Gastrocnemius medialis (tissue), 4 donors: ENCODE data around the gene VAV2. TPM values are rescaled to one million over a fixed set of nuclear protein-coding genes. Genes with fewer than 3 reads are reported as not detected.

Source experiments
- ATAC-seq, 2 donors: fragments of 150-250 bp; one replicate each; pipeline ENCODE4 v1.9.1; 2016
- DNase-seq, 2 donors: peaks; one replicate each; pipeline ENCODE4 v3.0.0-alpha.2; 2019
- H3K27ac ChIP-seq, 4 donors: fragments of 200-600 bp; sonication (generic); 1 replicate in 1 of 4; 2 replicates in 3 of 4; pipeline ENCODE4 v1.5.1; 2016 to 2018; ENCODE audit warnings: mild to moderate bottlenecking in 2 of 4, moderate library complexity in 1 of 4
- H3K27me3 ChIP-seq, 3 donors: fragments of 200-600 bp; sonication (generic) in 2 of 3; 1 replicate in 1 of 3; 2 replicates in 2 of 3; pipeline versions ENCODE4 v1.5.1 to v1.6.0; 2016 to 2019; ENCODE audit warnings: mild to moderate bottlenecking in 1 of 3, moderate library complexity in 1 of 3
- H3K36me3 ChIP-seq, 2 donors: fragments of 200-600 bp; sonication (generic) in 1 of 2; one replicate each; pipeline ENCODE4 v1.5.1; 2017 to 2018
- H3K4me1 ChIP-seq, 2 donors: fragments of 200-600 bp; sonication (generic) in 1 of 2; one replicate each; pipeline ENCODE4 v1.5.1; 2016 to 2017; ENCODE audit warnings: mild to moderate bottlenecking in 2 of 2
- H3K4me3 ChIP-seq, 4 donors: fragments of 200-600 bp; sonication (generic) in 3 of 4; 1 replicate in 1 of 4; 2 replicates in 3 of 4; pipeline ENCODE4 v1.5.1; 2016 to 2019; ENCODE audit warnings: mild to moderate bottlenecking in 2 of 4
- H3K9me3 ChIP-seq, 3 donors: fragments of 200-600 bp; sonication (generic) in 2 of 3; 1 replicate in 1 of 3; 2 replicates in 2 of 3; pipeline ENCODE4 v1.5.1; 2016 to 2019
- CTCF ChIP-seq, 5 experiments: fragments of 450-650 bp in 3 of 5; fragments of 200-600 bp in 2 of 5; sonication (generic) in 2 of 5; IDR thresholded peaks in 4 of 5; conservative IDR thresholded peaks in 1 of 5; 1 replicate in 4 of 5; 2 replicates in 1 of 5; pipeline ENCODE4 v1.5.1; 2016 to 2019; ENCODE audit warnings: antibody characterized with exemption in 5 of 5, mild to moderate bottlenecking in 3 of 5, moderate library complexity in 3 of 5
- POLR2A ChIP-seq, 2 donors: fragments of 450-650 bp; IDR thresholded peaks; one replicate each; pipeline ENCODE4 v1.6.1; 2017; ENCODE audit warnings: antibody characterized with exemption in 2 of 2, mild to moderate bottlenecking in 2 of 2, moderate library complexity in 2 of 2
- in situ Hi-C, 4 donors: fragments of 200-750 bp; cut with MboI; loops; one replicate each; pipeline versions ENCODE4 v1.15.0 to v1.8.0; 2017; ENCODE audit warnings: low sequenced_read_pairs in 4 of 4
- intact Hi-C: fragments of 100-400 bp; cut with DNase I; formaldehyde crosslinking; loops from one replicate; pipeline ENCODE4 v1.15.1; 2023; ENCODE audit warnings: low total_unique reads
- total RNA-seq, 4 donors: library from RNA; depleted of rRNA; stranded (reverse); fragments of >200 nt; gene quantifications; one replicate each; pipeline versions ENCODE4 v1.1.0 to v1.2.3, GENCODE V29; 2016

VAV2 gene
- total RNA-seq, 4 donors from 2014 or later = 0.51 to 1.2 (median 0.97) TPM

GRCh38 chr9:134024828-134025605, 32.9 kb upstream of the VAV2 start, which contains the start of gene BRD3OS:
TSS of gene BRD3OS (plus strand) at chr9:134025481. CDS start at chr9:134026748, 1,267 bp downstream.
- peak; percentile 95 to 96 for DNase-seq
- Histone ChIP-seq H3K4me3 (peak within 1 kb of the TSS; percentile 63 to 93 (median 80)), H3K27me3 (no peaks in the 10 kb centered on the region), H3K9me3 (no peaks in the 10 kb centered on the region), H3K4me1 (peaks cover 6 to 12% of the 10 kb centered on the region in 2 donors), H3K27ac (peak within 1 kb of the TSS; percentile 42 to 75 (median 68)), H3K36me3 (peaks cover 0 to 8% of the 10 kb centered on the region in 2 donors)
- in situ Hi-C loops = no loop called here
- peak; percentile 99 for ATAC-seq
- TF ChIP-seq POLR2A (IDR thresholded peaks at IDR 0.05) (no peak), CTCF (IDR thresholded peaks at IDR 0.05 in 4 of 5, conservative IDR thresholded peaks at IDR 0.05 in 1 of 5) (no peak)
- intact Hi-C loops = loop anchor here (2.0 to 10.0 kb wide), 3 partner anchors 34 to 650 kb away; partner anchors contain the start of genes BRD3, STKLD1 and SURF4

- ATAC-seq = no peak
These were observed 32.2 kb upstream of the VAV2 start for GRCh38 chr9:134024214-134024792.

GRCh38 chr9:134014946-134015345, 22.8 kb upstream of the VAV2 start:
- intact Hi-C loops = no loop called here

More at GRCh38 chr9:134024214-134024792, 32.2 kb upstream of the VAV2 start:
- H3K36me3 ChIP-seq = peaks cover 0 to under 1% of the 10 kb centered on the region in 2 donors
- peak overlapping the region in 3 of 4 donors; percentile 64 to 75 (median 73) for H3K27ac ChIP-seq
- H3K27me3 ChIP-seq = no peaks in the 10 kb centered on the region
- peak overlapping the region; percentile 46 to 93 (median 66) for H3K4me3 ChIP-seq
- peaks cover 6 to 12% of the 10 kb centered on the region in 2 donors for H3K4me1 ChIP-seq
- no peak for TF ChIP-seq CTCF (IDR thresholded peaks at IDR 0.05 in 4 of 5, conservative IDR thresholded peaks at IDR 0.05 in 1 of 5)
- TF ChIP-seq POLR2A (IDR thresholded peaks at IDR 0.05) = no peak
- in situ Hi-C loops = no loop called here
- no peak for DNase-seq
- intact Hi-C loops = loop anchor here (2.0 to 10.0 kb wide), 3 partner anchors 34 to 650 kb away; partner anchors contain the start of genes BRD3, STKLD1 and SURF4
- no peaks in the 10 kb centered on the region for H3K9me3 ChIP-seq

GRCh38 chr9:134011401-134011800, 19.3 kb upstream of the VAV2 start:
- H3K4me3 ChIP-seq = no peak overlapping the region
- no peaks in the 10 kb centered on the region for H3K9me3 ChIP-seq
- peaks cover 0 to 5% (median 0%) of the 10 kb centered on the region in 3 donors for H3K27me3 ChIP-seq
- DNase-seq = no peak
- H3K4me1 ChIP-seq = no peaks in the 10 kb centered on the region
- in situ Hi-C loops (no loop called here), intact Hi-C loops (no loop called here)
- ATAC-seq = no peak
- no peaks in the 10 kb centered on the region for H3K36me3 ChIP-seq
- TF ChIP-seq CTCF (IDR thresholded peaks at IDR 0.05 in 4 of 5, conservative IDR thresholded peaks at IDR 0.05 in 1 of 5) (no peak), POLR2A (IDR thresholded peaks at IDR 0.05) (no peak)
- H3K27ac ChIP-seq = no peak overlapping the region

More at GRCh38 chr9:134014946-134015345, 22.8 kb upstream of the VAV2 start:
- Histone ChIP-seq H3K36me3 (no peaks in the 10 kb centered on the region), H3K9me3 (no peaks in the 10 kb centered on the region), H3K4me3 (no peak overlapping the region), H3K27me3 (no peaks in the 10 kb centered on the region), H3K27ac (no peak overlapping the region), H3K4me1 (no peaks in the 10 kb centered on the region)
- ATAC-seq (no peak), DNase-seq (no peak)
- in situ Hi-C loops = no loop called here
- TF ChIP-seq POLR2A (IDR thresholded peaks at IDR 0.05) = no peak
- TF ChIP-seq CTCF (IDR thresholded peaks at IDR 0.05 in 4 of 5, conservative IDR thresholded peaks at IDR 0.05 in 1 of 5) = no peak
